ENCODE data around the gene DDX5. TPM values are rescaled to one million over a fixed set of nuclear protein-coding genes. Genes with fewer than 3 reads are reported as not detected.
"Not testable (repeated sequence)": the region's sequence is repeated elsewhere in the genome, so short reads cannot be mapped to it uniquely, and the experiment has no call there.

Gene DDX5
- polyA plus RNA-seq, 1 experiment: 915 TPM

DNA sequence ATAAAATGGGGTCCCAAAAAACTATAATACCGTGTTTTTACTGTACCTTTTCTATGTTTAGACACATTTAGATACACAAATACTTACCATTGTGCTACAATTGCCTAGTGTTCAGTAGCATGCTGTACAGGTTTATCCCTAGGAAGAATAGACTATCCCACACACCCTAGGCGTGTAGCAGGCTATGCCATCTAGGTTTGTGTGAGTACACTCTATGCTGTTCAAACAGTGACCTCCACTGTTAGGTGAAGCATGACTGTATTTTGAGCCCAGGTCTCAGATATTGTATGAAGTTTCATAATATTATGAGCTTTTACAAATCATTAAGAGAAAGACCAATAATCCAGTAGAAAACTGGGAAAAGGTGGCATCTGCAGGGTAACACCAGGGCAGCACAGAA lies 33.5 kb downstream of the DDX5 start:
- TF ChIP-seq, protein P1, sequence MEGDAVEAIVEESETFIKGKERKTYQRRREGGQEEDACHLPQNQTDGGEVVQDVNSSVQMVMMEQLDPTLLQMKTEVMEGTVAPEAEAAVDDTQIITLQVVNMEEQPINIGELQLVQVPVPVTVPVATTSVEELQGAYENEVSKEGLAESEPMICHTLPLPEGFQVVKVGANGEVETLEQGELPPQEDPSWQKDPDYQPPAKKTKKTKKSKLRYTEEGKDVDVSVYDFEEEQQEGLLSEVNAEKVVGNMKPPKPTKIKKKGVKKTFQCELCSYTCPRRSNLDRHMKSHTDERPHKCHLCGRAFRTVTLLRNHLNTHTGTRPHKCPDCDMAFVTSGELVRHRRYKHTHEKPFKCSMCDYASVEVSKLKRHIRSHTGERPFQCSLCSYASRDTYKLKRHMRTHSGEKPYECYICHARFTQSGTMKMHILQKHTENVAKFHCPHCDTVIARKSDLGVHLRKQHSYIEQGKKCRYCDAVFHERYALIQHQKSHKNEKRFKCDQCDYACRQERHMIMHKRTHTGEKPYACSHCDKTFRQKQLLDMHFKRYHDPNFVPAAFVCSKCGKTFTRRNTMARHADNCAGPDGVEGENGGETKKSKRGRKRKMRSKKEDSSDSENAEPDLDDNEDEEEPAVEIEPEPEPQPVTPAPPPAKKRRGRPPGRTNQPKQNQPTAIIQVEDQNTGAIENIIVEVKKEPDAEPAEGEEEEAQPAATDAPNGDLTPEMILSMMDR (IDR thresholded peaks at IDR 0.05; ENCODE audit: low read depth, low read length): no peak
- Histone ChIP-seq H3K4me3 (ENCODE audit: low read depth, low read length) (no peak overlapping the region), H3K27me3 (ENCODE audit: control insufficient read depth, insufficient read depth, low read length) (no peaks in the 10 kb centered on the region), H3K9me3 (ENCODE audit: control insufficient read depth, insufficient read depth, low read length) (no peaks in the 10 kb centered on the region), H3K27ac (ENCODE audit: low read depth, low read length) (no peak overlapping the region)
- CTCF ChIA-PET: interaction anchor here (1.5 kb wide), 1 partner anchor 20 kb away, joined by 4 read pairs; no protein-coding TSS in a partner anchor
- no peak for DNase-seq (ENCODE audit: low read depth, low spot score)
- POLR2A ChIA-PET: no interaction called here

DNA sequence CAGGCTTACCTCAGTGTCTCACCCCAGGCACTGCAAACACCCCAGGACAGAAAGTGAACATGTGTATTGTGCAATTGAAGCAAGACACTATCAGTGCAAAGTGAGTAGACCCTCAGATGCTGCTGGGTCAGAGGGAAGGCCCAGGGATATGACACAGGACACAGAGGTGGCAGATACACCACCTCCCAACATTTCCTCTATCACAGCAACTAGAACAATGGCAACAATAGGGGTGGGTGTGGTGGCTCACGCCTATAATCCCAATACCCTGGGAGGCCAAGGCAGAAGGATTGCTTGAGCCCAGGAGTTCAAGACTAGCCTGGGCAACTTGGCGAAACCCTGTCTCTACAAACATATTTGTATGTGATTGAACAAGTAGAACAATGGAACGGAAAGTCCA lies 34.6 kb downstream of the DDX5 start:
- ChIA-PET POLR2A (no interaction called here), CTCF (no interaction called here)
- Histone ChIP-seq H3K4me3 (ENCODE audit: low read depth, low read length) (no peak overlapping the region), H3K9me3 (ENCODE audit: control insufficient read depth, insufficient read depth, low read length) (no peaks in the 10 kb centered on the region), H3K27me3 (ENCODE audit: control insufficient read depth, insufficient read depth, low read length) (no peaks in the 10 kb centered on the region), H3K27ac (ENCODE audit: low read depth, low read length) (no peak overlapping the region)
- no peak for DNase-seq (ENCODE audit: low read depth, low spot score)
- TF ChIP-seq, protein P1 (IDR thresholded peaks at IDR 0.05; ENCODE audit: low read depth, low read length): no peak

DNA sequence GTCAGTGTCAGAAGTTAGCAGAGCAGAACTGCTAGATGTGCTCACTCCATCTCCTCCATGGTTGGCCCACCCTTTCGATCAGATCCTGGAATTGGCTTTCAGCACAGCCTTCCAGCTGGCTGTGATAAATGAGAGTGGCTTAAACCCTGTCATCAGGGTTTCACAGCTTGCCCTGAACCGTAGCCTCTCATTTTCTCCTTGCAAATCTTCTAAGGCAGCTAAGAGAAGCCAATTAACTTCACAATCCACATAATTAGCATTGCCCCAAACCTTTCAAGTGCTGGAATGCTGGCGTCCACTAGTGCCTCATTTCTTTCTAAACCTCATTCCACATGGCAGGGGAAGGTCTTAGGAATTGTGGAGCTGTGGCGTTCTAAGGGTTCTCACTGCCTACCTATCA lies 35.5 kb downstream of the DDX5 start:
- Histone ChIP-seq H3K4me3 (ENCODE audit: low read depth, low read length) (no peak overlapping the region), H3K9me3 (ENCODE audit: control insufficient read depth, insufficient read depth, low read length) (no peaks in the 10 kb centered on the region), H3K27ac (ENCODE audit: low read depth, low read length) (no peak overlapping the region), H3K27me3 (ENCODE audit: control insufficient read depth, insufficient read depth, low read length) (no peaks in the 10 kb centered on the region)
- TF ChIP-seq, protein P1 (IDR thresholded peaks at IDR 0.05; ENCODE audit: low read depth, low read length): no peak
- no peak for DNase-seq (ENCODE audit: low read depth, low spot score)
- ChIA-PET POLR2A (no interaction called here), CTCF (no interaction called here)

DNA sequence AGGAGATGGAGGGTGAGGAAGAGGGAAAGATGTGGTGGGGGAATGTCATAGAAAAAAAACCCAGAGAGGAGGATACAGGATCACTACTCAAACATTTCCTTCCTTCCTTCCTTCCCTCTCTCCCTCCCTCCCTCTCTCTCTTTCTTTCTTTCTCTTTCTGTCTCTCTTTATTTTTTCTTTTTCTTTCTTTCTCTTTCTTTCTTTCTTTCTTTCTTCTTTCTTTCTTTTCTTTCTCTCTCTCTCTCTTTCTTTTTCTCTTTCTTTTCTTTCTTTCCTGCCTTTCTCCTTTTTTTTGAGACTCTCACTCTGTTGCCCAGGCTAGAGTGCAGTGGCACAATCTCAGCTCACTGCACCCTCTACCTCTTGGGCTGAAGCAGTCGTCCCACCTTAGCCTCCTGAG lies 39.3 kb downstream of the DDX5 start:
- H3K27ac ChIP-seq (ENCODE audit: low read depth, low read length); H3K4me3 ChIP-seq (ENCODE audit: low read depth, low read length); H3K9me3 ChIP-seq (ENCODE audit: control insufficient read depth, insufficient read depth, low read length); POLR2A ChIA-PET; DNase-seq (ENCODE audit: low read depth, low spot score); H3K27me3 ChIP-seq (ENCODE audit: control insufficient read depth, insufficient read depth, low read length): not testable (repeated sequence)
- CTCF ChIA-PET: interaction anchor here (1.4 kb wide), 1 partner anchor 25 kb away, joined by 4 read pairs; no protein-coding TSS in a partner anchor

DNA sequence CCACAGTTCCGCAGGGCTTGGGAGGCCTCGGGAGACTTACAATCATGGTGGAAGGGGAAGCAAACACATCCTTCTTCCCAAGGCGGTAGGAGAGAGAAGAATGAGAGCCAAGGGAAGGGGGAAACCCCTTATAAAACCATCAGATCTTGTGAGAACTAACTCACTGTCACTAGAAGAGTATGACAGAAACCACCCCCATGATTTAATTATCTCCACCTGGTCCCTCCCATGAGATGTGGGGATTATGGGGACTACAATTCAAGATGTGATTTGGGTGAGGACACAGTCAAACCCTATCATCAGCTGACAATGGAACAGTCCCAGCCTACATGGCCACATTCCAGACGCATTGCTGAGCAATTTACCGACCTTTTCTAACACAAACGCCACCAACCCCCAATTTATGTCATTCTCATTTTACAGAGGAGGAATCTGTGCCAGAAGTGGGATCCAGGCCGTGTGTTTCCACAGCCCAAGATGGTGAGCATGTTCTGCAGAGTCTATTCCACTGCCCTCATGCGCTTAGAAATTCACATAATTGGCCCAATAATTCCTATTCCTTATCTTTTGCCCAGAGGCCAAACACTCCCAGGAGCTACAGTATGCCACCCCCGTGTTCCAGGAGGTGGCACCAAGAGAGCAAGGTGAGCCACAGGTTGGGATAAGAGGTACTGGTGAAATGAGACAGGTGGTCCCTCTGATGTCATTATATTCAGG lies 39.9 kb downstream of the DDX5 start:
- TF ChIP-seq, protein P1 (IDR thresholded peaks at IDR 0.05; ENCODE audit: low read depth, low read length): no peak
- CTCF ChIA-PET: interaction anchor here (1.4 kb wide), 1 partner anchor 25 kb away, joined by 4 read pairs; no protein-coding TSS in a partner anchor
- no peaks in the 10 kb centered on the region for H3K27me3 ChIP-seq (ENCODE audit: control insufficient read depth, insufficient read depth, low read length)
- H3K4me3 ChIP-seq (ENCODE audit: low read depth, low read length): no peak overlapping the region
- no peak for DNase-seq (ENCODE audit: low read depth, low spot score)
- H3K27ac ChIP-seq (ENCODE audit: low read depth, low read length): no peak overlapping the region
- H3K9me3 ChIP-seq (ENCODE audit: control insufficient read depth, insufficient read depth, low read length): no peaks in the 10 kb centered on the region
- POLR2A ChIA-PET: no interaction called here
